SW 1271 (cell line): Measurements from ENCODE around the gene SUMF2.
"Not testable (repeated sequence)": the region's sequence is repeated elsewhere in the genome, so short reads cannot be mapped to it uniquely, and the experiment has no call there.

Experiments
- DNase-seq, 2 experiments: peaks; one replicate each; lab custom pipeline; 2025; lab: John Stamatoyannopoulos, UW

Gene SUMF2

GRCh38 chr7:56062382-56062781 is 1.7 kb upstream of the SUMF2 start:
- peak in 1 of 2 experiments; percentile 77 for DNase-seq

GRCh38 chr7:56063500-56063881 is 595 bp upstream of the SUMF2 start:
- DNase-seq, result no peak

GRCh38 chr7:56066376-56066775 is 2.3 kb downstream of the SUMF2 start:
- not testable (repeated sequence) for DNase-seq

- DNase-seq, result peak; percentile 44 to 76
Measured at GRCh38 chr7:56074371-56074791, 10.3 kb downstream of the SUMF2 start.

- no peak for DNase-seq
Measured at GRCh38 chr7:56077681-56078080, 13.6 kb downstream of the SUMF2 start.

- DNase-seq, result no peak
Measured at GRCh38 chr7:56078196-56078595, 14.1 kb downstream of the SUMF2 start.

GRCh38 chr7:56079450-56080185 is 15.5 kb downstream of the SUMF2 start:
- no peak for DNase-seq

- not testable (repeated sequence) for DNase-seq
Measured at GRCh38 chr7:56080726-56081435, 16.8 kb downstream of the SUMF2 start.

- DNase-seq, result no peak
Measured at GRCh38 chr7:56081626-56082340, 17.7 kb downstream of the SUMF2 start.

GRCh38 chr7:56083150-56083785 is 19.2 kb downstream of the SUMF2 start:
- no peak for DNase-seq

GRCh38 chr7:56086761-56087160 is 22.7 kb downstream of the SUMF2 start:
- no peak for DNase-seq

- DNase-seq, result no peak
Measured at GRCh38 chr7:56087445-56087844, 23.4 kb downstream of the SUMF2 start.

GRCh38 chr7:56091591-56091990 is 27.5 kb downstream of the SUMF2 start:
- no peak for DNase-seq

- not testable (repeated sequence) for DNase-seq
Measured at GRCh38 chr7:56092388-56092787, 28.3 kb downstream of the SUMF2 start.

- DNase-seq, result no peak
Measured at GRCh38 chr7:56092789-56093531, 28.9 kb downstream of the SUMF2 start, which contains the start of gene PHKG1. Gene PHKG1, minus strand, starts transcription at chr7:56092952. Its CDS starts 4,011 bp downstream, at chr7:56088941.

- DNase-seq, result no peak
Measured at GRCh38 chr7:56097700-56098099, 33.6 kb downstream of the SUMF2 start.

GRCh38 chr7:56098187-56099008 is 34.3 kb downstream of the SUMF2 start:
- not testable (repeated sequence) for DNase-seq

- no peak for DNase-seq
Measured at GRCh38 chr7:56099653-56100052, 35.6 kb downstream of the SUMF2 start.

- not testable (repeated sequence) for DNase-seq
Measured at GRCh38 chr7:56104138-56104537, 40.1 kb downstream of the SUMF2 start.

GRCh38 chr7:56105508-56105907 is 41.4 kb downstream of the SUMF2 start:
- peak in 1 of 2 experiments; percentile 33 for DNase-seq
